Stimulated activated CD8-positive, alpha-beta memory T cell treated with anti-CD3 and anti-CD28 coated beads, Interleukin-4, amount 100 ng/mL, for 24 hours (primary cell): ENCODE results near the gene AGMO.

Experiments used
- DNase-seq: peaks from one replicate; pipeline ENCODE4 v3.0.0-alpha.2; 2020; ENCODE audit warnings: low read depth

The AGMO gene

DNA sequence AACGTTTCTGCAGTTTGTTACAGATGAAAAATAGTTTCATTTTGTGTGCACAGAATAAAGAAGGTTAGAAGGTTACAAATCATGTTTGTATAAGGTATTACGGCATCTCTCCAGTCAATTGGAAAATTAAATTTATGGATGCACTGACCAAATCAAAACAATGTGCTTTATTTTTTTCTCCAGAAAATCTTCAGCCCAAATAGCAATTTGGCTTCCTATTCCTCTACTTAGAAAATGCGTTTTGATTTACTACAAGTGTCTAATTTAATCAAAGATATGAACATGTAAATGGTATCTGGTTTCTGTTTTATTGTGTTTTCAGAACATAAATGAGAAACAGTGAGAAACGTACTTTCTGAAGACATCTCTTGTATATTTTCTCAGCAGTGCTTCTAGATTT lies 63.4 kb downstream of the AGMO start:
- DNase-seq: no peak

- DNase-seq: no peak
These were observed 66.6 kb downstream of the AGMO start for GRCh38 chr7:15495170-15495569.

DNA sequence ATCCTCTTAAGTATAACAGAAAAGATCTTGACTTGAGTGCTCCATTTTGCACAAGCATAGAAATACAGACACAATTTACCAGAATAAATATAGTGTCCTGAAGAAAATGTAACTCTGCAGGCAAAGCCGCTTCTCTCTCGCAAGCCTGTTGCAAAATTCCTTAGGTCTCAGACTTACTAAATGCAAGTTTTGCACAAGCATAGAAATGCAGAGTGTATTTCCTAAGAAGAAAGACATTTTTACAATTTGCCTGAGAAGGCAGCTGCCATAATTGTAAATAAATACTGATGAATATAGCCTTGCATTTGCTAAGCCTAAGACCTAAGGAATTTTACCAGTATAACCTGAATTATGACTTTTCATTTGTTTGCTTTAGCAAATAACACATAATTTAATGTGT lies 67.1 kb downstream of the AGMO start:
- no peak for DNase-seq

- no peak for DNase-seq
These were observed 70.5 kb downstream of the AGMO start for GRCh38 chr7:15491361-15491760.

- DNase-seq: no peak
These were observed 71.5 kb downstream of the AGMO start for GRCh38 chr7:15490291-15490690.

DNA sequence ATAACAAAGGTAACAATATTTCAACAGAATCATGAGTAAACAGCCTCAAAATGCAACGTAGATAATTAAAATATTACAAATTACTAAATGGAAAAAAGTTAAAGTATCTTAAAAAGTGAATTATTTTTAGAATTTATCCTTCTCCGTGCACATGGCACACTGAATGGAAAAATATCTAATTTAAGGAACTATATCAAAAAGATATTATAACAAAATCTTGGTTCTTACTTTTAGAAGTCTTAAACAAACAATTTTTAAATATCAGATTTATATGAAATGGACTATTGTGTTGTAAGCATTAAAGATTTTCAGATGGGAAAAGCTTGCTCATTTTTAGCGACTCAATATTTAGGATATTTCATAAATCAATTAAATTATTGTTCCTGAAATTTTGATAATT lies 72.0 kb downstream of the AGMO start:
- no peak for DNase-seq

- no peak for DNase-seq
These were observed 72.4 kb downstream of the AGMO start for GRCh38 chr7:15489383-15489782.

GRCh38 chr7:15488401-15488800 lies 73.4 kb downstream of the AGMO start:
- DNase-seq: no peak

DNA sequence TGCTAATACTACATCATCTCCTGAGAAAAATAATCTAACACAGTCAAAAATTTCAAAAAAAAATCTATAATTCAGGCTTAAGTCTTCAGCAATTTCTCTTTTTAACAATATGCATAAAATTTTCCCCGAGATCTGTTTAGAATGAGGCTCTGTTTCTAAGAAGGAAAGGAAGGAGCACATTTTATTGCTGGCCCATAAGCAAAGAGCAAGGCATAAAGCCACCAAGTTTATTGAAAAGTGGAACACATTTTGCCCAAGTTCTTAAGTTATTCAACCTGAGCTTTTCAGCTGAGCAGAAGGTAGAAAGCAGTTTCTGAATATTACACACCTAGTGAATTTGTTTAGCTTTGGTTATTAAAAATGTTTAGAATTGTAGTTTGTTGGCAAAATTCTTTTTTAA lies 73.9 kb downstream of the AGMO start:
- DNase-seq: no peak

DNA sequence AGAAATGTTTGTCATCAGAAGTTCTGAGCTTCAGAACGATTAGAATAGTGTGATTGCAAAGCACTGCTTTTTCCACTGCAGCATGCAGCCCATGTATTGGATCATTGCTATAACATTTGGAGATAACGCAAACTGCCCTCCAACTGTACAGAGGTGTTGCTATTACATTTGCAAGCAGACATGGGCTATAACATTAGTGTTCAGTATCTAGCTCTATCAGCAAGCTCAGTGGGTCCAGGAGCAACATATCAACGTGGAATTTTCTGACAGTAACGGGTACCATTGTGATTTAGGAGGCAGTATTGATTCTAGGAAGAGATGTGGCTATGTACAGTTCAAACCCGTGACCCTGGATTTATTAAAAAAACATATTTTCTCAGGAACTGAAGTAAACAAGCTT lies 75.8 kb downstream of the AGMO start:
- no peak for DNase-seq

GRCh38 chr7:15485431-15485830 lies 76.4 kb downstream of the AGMO start:
- no peak for DNase-seq

GRCh38 chr7:15481132-15481531 lies 80.7 kb downstream of the AGMO start:
- DNase-seq: no peak

DNA sequence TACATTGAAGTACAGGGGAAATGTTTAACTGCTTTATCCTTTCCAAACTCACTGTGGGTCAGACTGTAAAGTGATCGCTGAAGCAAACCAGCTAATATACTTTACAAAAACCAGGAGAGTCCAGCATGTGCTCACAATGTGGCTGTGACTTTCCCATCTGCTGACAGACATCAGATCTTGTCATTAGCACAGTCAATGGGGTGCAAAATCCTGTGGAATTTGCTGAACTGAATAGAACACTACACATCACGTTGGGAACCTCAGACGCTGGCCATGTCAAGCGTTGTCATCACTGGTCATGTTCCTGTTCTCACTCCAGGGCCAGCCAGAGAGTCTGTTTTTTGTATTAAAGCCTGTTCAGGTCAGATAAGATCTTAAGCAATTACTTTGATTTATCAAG lies 83.4 kb downstream of the AGMO start:
- no peak for DNase-seq

GRCh38 chr7:15476531-15476918 lies 85.3 kb downstream of the AGMO start:
- DNase-seq: no peak

DNA sequence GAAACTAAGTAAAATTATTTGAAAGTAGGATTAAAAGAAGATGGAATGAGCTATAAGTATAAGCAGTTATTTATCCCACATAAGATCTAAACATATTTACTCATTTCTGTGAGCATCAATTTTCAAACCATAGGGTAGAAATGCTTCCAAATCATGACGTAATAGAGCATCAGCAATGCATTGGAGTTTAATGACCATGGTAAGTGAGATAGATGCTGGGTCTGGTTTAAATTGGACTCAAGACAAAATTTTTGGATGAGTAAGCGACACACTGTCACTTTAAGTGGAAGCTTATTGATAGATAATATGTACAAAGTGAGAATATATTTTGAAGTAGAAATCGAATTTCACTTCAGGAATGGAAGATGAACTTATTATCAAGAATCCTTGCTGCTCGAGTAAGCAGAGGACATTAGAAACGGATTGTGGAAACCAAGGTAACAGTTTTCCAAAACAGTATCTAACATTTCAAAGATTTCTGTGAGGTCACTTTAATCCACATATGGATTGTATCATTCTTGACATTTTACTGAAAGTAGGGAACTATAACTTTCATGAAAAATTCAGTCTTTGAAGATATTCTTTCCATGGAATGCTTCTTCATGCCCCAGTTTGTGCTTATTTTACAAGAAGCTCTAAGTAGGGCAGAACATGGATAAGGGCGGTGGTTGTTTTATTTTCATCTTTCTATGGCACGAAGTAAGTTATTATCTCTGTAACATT lies 85.8 kb downstream of the AGMO start:
- DNase-seq: no peak

- no peak for DNase-seq
These were observed 90.2 kb downstream of the AGMO start for GRCh38 chr7:15471669-15471950.

GRCh38 chr7:15470825-15471668 lies 90.8 kb downstream of the AGMO start:
- no peak for DNase-seq

GRCh38 chr7:15464667-15465121 lies 97.1 kb downstream of the AGMO start:
- no peak for DNase-seq

DNA sequence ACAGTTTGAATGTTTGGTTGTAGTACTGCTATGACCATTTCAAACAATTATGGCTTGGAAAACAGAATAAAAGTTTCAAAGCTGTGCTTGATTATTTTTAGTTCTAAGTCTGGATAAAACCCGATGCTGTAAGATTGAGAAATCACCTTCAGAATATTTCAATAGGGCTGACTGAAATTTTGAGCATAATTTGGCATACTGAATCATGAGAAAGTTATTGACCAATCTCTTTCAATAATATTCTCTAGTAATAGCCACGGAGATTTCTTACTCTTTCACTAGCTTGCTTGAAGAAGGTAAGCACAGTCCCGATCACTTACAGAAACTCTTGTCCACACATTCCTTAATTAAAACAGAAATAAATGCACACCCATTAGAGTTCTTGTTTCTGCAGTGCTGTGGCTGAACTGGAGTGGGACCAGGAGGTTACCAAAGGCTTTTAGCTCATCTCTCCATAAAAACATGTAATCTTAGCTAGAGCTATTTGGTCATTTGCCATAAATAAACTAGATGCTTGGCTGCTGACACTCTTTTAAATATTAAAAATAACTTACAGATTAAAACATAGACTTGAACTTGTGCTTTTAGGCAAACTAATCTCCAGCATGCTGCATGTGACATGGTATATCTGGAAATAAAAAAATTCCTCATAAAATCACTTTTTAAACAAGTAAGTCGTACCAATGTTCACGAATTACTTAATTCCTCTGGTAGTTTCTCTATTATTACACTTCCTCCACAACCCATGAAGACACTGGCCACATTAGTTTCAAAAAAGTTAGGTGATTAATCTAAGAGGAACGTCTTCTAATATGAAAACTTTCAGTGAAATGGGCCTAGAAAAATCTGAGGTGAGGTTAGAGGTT lies 97.8 kb downstream of the AGMO start:
- no peak for DNase-seq

GRCh38 chr7:15462721-15463389 lies 99.0 kb downstream of the AGMO start:
- no peak for DNase-seq

DNA sequence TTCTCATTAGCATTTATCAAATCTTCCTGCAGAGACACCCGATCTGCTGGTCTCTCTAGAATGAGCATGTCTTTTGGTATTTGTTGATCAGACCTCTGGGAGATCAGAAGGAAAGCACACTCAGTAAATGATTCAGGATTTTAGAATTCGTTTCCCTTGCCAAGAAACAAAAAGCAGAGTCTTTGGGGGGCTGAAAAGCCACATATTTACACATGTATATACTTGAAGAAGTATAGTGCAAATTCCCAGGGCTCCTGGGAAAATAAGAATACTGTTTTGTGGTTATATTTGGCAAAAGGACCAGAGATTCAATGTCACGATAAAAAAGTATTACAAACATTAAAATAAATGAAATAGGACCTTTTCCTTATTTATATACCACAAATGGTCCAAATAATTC lies 100.2 kb downstream of the AGMO start:
- no peak for DNase-seq

- no peak for DNase-seq
These were observed 102.7 kb downstream of the AGMO start for GRCh38 chr7:15459018-15459615.
